GM18873 (cell line): ENCODE measurements around the gene ZNF804A.

Experiments
- ATAC-seq: cut with Tn5 transposase; IDR thresholded peaks from one replicate; pipeline ENCODE4 v1.9.1; 2021; ENCODE audit warnings: mild to moderate bottlenecking, moderate library complexity, moderate number of reproducible peaks; ENCODE audit not compliant: unreplicated experiment, low FRiP score

Gene ZNF804A

DNA sequence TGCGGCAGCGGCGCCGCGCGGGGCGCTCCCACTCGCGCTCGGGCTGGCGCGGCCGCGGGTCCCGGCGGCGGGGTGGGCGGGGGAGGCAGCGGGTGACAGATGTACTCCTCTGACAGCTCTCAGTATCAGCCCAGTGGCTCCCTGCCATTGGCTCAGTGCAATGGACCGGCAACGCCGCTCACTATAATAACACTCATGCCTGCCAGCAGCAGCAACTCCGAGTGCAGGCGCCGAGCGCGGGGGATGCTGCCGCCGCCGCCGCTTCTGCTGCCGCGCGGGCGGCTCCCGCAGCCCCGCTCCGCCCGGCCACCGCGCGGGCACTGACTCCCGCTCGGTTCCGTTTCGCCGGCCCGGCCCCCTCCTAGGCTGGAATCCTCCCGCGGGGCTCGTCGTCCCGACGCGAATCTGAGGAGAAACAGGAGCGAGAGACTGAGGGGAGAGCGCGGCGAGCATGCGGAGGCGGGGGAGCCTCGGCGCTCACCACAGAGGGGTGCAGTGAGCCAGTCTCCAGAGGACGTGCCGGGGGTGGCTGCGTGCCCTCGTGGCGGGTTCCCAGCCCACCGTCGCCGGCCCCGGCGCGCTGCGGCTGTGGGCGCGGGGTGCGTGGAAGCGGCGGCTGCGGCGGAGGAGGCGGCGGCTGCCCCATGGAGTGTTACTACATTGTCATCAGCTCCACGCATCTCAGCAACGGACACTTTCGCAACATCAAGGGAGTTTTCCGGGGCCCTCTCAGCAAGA lies at the start of gene ZNF804A:
ZNF804A (plus strand) TSS at position 214 of the 738 bp plus-strand sequence; CDS start at position 645, 431 bp downstream.
- ATAC-seq: peak; percentile 67

GRCh38 chr2:184549153-184549552 lies 49.2 kb upstream of the ZNF804A start:
- no peak for ATAC-seq

DNA sequence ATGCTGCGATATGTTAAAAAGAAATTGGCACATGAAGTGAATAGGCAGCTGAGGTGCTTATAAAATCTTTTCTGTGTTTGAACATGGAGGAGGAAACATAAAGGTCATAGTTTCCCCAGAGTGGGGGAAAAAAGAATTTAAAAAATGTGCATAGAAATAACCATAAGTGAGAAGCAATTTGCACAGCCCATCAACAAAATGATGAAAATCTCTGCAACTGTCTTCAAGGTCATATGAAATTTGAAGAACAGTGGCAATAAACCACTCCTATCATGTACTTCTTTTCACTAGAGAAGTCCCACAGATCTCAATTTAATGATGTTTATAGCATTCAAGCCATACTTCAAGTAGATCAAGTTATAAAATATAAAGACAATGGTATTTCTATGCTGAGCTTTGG lies 46.7 kb upstream of the ZNF804A start:
- ATAC-seq: no peak

DNA sequence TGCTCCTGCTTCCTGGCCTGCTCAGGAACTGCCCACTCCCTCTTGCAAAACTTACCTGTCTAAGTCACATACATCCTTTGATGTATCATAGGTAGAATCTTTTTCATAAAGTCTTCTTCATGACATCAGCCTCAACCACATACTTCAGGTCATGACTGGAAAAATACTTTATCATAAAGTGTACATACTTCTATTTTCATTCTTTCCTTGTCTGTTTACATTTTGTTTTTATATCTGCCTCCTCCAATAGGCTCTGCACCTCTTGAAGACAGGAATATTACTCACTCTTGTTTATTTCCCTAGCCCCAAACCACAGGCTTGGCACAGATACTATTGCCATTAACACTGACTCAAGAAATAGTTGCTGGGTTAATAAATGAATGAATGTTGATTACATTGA lies 43.6 kb upstream of the ZNF804A start:
- ATAC-seq: no peak

DNA sequence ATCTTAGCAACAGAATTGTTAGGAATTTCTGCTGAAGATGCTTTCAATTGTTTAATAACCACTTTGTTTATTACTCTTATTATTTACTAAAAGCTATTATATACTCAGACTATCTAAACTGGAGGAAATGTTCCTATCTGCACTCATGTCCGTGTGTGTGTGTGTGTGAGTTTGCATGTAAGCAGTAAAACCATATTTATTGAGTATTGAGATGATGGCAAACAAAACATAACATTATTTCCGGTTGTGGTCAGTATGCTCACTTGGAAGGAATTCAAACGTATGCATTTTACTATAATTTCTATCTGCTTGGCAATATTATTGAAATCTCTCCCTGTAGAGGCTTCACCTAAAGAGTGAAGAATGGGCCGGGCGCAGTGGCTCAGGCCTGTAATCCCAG lies 43.0 kb upstream of the ZNF804A start:
- ATAC-seq: no peak

GRCh38 chr2:184556639-184557038 lies 41.7 kb upstream of the ZNF804A start:
- ATAC-seq: no peak

- ATAC-seq: no peak
These were observed 39.4 kb upstream of the ZNF804A start for GRCh38 chr2:184558713-184559464.

- ATAC-seq: no peak
These were observed 37.7 kb upstream of the ZNF804A start for GRCh38 chr2:184560603-184561002.

GRCh38 chr2:184562532-184562931 lies 35.8 kb upstream of the ZNF804A start:
- ATAC-seq: no peak

DNA sequence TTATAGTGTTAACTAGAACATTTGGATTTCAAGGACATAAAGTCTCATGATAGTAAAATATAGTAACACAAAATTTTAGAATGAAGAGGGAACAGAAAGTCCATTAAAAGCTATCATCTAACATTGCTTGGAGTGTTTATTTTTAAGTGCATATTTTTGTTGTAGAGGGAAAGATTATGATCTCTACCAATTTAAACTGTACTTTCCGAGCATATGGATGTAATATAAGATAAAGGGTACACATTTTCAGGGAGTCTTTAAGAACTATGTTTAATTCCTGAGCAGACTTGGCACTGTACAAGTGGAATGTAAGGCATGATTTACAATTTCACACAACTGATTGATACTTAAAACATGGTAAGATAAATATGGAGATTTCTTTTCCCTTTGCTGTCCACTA lies 34.2 kb upstream of the ZNF804A start:
- no peak for ATAC-seq

DNA sequence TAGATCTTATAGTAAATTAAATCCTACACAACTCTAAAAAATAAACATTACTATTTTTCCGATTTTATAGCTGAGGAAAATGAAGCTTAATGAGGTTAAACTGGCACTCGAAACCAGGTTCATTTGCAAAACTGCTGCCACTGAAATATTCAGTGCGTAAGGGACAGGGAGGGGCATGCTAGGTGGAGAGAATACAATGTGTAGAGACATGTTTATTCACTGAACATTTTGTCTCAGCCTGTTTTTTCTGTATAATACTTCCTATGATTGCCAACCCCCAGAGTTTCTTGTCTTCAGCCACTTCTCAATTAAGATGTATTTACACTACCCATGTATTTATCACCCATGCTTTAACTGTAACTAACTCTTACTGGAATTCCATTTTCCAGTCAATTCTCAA lies 31.6 kb upstream of the ZNF804A start:
- no peak for ATAC-seq

DNA sequence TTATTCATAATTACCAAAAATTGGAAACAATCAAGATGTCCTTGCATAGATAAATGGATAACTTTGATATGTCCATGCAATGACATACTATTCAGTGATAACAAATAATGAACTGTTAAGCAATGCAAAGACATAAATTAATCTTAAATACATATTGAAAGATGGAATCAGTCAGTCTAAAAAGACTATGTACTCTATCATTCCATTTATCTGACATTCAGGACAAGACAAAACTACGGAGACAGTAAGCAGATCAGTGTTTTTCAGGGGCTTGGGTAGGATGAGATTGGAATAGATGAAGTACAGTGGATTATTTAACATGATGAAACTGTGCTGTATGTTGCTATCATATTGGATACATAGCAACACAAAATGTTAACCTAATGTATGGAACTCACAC lies 21.3 kb upstream of the ZNF804A start:
- no peak for ATAC-seq

GRCh38 chr2:184577743-184578142 lies 20.6 kb upstream of the ZNF804A start:
- no peak for ATAC-seq

DNA sequence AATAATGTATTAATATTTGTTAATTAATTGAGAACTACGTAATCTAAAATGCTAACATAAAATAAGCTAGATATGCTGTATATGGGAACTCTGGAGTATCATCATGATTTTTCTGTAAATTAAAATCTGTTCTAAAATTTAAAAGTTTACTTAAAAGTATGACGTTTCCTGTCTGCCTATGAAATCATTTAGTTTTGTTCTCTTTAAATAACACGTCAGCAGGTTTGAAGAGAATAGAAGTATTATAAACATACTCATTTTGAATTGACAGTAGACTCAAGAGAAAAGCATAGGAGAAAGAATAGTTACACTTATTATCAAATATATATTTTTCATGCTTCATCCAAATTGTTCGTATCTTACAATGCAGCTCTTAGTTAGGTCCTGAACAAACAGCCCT lies 19.1 kb upstream of the ZNF804A start:
- ATAC-seq: no peak

GRCh38 chr2:184581391-184581790 lies 16.9 kb upstream of the ZNF804A start:
- ATAC-seq: no peak

DNA sequence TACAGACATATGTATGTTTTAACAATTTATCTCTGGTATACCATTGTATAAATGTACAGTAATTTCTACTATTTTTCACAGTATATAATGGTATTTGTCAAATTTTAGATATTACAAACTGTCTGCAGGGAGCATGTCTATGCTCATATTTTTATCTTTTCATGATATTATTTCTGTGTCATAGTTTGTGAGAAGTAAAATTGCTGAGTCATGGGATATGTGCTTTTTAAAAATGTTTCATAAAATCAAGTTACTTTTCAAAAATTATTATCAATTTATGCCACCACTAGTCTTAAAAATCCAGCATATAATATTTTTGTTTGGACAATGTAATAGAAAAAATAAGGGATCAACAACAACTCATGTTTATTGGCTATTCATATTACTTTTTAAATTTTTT lies 9.1 kb upstream of the ZNF804A start:
- no peak for ATAC-seq

- ATAC-seq: no peak
These were observed 1.4 kb upstream of the ZNF804A start for GRCh38 chr2:184596819-184597411.

DNA sequence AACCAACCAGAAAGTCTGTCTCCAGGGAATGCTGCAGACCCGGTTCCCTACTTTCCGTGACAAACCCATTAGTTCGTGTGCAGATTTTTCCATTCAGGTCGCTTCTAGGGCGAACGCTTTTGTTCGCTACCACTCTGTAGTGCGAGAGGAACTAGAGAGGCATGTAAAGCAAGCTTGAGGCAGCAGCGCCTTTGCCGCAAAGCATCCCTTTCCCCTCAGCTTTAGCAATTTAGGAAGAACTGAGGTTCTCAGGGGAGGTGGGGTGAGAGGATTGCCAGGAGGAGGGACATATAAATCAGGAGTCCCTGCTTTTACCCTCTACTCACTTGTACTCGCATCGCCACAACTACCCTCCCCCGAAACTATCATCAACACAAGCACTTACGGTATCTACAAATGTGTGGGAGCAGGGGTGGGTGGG lies 748 bp upstream of the ZNF804A start:
- no peak for ATAC-seq

DNA sequence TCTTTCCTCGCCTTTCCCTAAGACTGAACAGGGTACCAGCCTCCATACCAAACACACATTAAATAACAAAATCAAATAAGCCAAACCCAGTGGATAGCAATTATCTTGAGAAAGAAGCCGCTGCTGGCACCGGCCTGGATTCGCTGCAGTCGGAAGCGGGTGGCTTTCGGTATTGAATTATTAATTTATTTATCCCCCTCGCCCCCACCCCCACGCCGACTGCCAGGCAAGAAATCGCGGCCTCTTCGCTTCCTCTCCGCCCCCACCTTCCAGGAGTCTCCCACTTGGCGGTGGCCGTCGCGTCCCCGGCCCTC lies 370 bp upstream of the ZNF804A start:
- ATAC-seq: no peak

DNA sequence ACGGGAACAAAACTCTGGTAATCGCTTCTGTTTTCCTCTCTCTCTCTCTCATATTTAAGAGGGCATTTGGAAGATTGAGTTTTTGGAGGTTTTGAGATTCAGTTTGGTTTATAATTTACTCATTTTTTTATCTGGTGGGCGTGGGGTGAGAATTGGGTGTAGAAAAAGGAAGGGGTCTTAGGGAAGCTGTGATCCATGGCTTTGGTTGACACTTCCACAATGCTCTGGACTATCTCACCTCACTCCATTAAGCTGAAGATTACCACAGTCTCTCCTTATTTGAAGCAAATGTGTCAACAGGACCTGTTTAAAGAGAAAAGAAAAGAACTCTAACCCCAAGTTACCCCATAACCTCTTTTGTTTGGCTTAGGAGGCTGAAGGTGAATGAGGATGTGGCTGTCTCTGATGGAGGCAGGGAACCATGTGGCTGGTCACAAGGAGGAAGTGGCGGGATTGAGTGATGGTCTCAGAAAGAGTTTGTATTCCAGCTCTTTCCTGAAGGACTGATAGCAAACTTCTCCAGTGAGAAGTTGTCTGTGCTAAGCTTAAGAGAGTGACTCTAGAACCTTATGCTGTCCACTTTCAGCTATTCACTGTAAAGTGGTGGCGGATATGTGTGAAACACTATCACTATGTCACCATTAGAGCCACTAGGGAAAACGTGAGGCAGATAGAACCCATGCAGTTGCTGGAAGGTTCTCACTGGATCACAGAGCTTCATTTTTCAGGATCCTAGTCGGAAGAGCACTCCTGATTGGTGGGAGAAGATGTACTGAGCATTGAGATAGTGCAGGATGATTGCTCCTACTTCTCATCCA lies 934 bp downstream of the ZNF804A start:
- no peak for ATAC-seq

GRCh38 chr2:184599872-184600222 lies 1.5 kb downstream of the ZNF804A start:
- ATAC-seq: no peak
